C4-2B (cell line): ENCODE results near the gene CACNA1G.

Source experiments
- H3K27ac ChIP-seq: fragments of 450-650 bp; 2 replicates; pipeline ENCODE4 v1.5.1; 2017
- ZFX ChIP-seq: fragments of 450-650 bp; IDR thresholded peaks from 2 replicates; pipeline ENCODE4 v1.6.1; 2017
- TF ChIP-seq, protein P1 (sequence below): fragments of 450-650 bp; conservative IDR thresholded peaks from 2 replicates; pipeline ENCODE4 v1.5.1; 2017; ENCODE audit warnings: mild to moderate bottlenecking

Gene CACNA1G

DNA sequence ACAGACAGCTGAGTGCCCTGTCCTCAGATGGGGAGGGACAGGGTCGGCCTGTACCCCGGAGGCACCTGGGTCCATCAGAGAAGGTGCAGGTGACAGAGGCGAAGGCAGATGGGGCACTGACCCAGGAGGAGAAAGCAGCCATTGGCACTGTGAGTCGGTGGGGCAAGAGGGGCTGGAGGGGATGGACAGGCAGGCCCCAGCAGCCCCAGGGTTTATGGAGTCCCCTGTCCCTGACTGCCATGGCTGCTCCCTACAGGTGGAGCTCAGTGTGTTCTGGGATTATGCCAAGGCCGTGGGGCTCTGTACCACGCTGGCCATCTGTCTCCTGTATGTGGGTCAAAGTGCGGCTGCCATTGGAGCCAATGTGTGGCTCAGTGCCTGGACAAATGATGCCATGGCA is 115.1 kb downstream of the CACNA1G start:
- peak overlapping the region; percentile 50; the same call in 1 of the 2 replicates for H3K27ac ChIP-seq
- TF ChIP-seq, protein P1, sequence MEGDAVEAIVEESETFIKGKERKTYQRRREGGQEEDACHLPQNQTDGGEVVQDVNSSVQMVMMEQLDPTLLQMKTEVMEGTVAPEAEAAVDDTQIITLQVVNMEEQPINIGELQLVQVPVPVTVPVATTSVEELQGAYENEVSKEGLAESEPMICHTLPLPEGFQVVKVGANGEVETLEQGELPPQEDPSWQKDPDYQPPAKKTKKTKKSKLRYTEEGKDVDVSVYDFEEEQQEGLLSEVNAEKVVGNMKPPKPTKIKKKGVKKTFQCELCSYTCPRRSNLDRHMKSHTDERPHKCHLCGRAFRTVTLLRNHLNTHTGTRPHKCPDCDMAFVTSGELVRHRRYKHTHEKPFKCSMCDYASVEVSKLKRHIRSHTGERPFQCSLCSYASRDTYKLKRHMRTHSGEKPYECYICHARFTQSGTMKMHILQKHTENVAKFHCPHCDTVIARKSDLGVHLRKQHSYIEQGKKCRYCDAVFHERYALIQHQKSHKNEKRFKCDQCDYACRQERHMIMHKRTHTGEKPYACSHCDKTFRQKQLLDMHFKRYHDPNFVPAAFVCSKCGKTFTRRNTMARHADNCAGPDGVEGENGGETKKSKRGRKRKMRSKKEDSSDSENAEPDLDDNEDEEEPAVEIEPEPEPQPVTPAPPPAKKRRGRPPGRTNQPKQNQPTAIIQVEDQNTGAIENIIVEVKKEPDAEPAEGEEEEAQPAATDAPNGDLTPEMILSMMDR = no peak
- no peak for TF ChIP-seq ZFX

DNA sequence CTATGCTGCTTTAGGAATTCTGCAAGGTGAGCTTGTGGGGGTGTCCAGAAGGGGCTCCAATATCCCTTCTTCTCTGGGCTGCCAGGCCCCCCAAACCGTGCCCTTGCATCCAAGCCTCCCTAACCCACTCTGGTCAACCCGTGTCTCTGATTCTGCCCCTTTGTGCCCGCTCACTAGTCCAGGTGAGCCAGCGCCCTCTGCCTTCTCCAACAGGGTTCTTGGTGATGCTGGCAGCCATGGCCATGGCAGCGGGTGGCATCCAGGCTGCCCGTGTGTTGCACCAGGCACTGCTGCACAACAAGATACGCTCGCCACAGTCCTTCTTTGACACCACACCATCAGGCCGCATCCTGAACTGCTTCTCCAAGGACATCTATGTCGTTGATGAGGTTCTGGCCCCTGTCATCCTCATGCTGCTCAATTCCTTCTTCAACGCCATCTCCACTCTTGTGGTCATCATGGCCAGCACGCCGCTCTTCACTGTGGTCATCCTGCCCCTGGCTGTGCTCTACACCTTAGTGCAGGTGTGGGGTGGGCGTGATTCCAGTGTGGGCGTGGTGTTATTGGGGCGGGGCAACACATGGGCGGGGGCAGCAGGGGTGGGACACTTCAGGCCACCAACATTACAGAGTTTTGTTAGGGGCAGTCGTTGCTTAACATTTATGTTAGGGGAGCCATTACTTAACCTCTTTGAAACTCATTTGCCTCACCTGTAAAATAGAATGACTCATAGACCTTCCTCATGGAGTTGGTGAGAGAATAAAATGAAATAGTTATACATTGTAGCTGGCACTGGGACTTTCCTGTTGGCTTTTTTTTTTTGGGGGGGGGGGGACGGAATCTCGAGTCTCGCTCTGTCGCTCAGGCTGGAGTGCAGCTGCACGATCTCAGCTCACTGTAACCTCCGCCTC is 115.8 kb downstream of the CACNA1G start:
- H3K27ac ChIP-seq = no peak overlapping the region; the same call in 1 of the 2 replicates
- no peak for TF ChIP-seq ZFX
- TF ChIP-seq, protein P1 = no peak
